Astrocyte (in vitro differentiated cells and primary cell): ENCODE results near the gene BEX3.

Source experiments
- CTCF ChIP-seq: IDR thresholded peaks from 2 replicates; pipeline ENCODE4 v1.5.1; 2011; ENCODE audit warnings: low read depth, mild to moderate bottlenecking, inconsistent platforms, low read length, moderate library complexity; ENCODE audit not compliant: insufficient read depth
- EZH2 ChIP-seq: IDR thresholded peaks from 2 replicates; pipeline ENCODE4 v1.6.1; 2012; ENCODE audit warnings: mild to moderate bottlenecking, low read length, inconsistent platforms; ENCODE audit not compliant: insufficient read depth

- TF ChIP-seq CTCF (no peak), EZH2 (no peak)
Observed at GRCh38 chrX:103357871-103358270, 18.5 kb upstream of the BEX3 start.
